Caki2 (cell line): ENCODE measurements around the gene PLXNA2. TPM values are rescaled to one million over a fixed set of nuclear protein-coding genes. Genes with fewer than 3 reads are reported as not detected.

ENCODE experiments used
- DNase-seq: peaks from one replicate; pipeline ENCODE4 v3.0.0-alpha.2; 2015; ENCODE audit warnings: low read depth
- in situ Hi-C: cut with HindIII; loops from 2 replicates; pipeline ENCODE4 v1.10.0; 2016; ENCODE audit warnings: low sequenced_read_pairs, low pct_unique_long_range_greater_than_20kb, mixed read lengths
- total RNA-seq: library from RNA; depleted of rRNA; stranded (reverse); fragments of >200 nt; shearing (Covaris generic); gene quantifications from 2 replicates; pipeline ENCODE4 v1.2.3, GENCODE V29; 2014; ENCODE audit warnings: low replicate concordance

Gene PLXNA2
- total RNA-seq, 1 experiment from 2014 or later, result 1.6 TPM

DNA sequence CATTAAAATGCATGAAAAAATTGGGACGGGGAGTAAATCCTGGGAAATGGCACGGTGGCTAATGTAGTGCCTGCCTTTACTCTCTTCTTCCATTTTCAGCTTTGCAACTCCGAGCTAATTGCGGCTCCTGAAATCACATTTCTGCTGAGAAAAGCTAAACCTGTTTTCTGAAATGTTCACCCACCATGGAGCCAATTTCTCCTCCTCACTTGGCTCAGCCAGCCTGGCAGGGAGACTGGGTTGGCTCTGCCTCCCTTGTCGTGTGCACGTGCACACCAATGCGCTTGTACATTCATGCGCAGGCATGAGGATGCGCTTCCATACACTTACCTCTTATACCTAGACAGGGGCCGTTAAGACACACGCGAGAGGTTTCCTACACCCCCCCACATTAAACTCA lies 165.4 kb downstream of the PLXNA2 start:
- DNase-seq, result no peak
- in situ Hi-C loops, result no loop called here

DNA sequence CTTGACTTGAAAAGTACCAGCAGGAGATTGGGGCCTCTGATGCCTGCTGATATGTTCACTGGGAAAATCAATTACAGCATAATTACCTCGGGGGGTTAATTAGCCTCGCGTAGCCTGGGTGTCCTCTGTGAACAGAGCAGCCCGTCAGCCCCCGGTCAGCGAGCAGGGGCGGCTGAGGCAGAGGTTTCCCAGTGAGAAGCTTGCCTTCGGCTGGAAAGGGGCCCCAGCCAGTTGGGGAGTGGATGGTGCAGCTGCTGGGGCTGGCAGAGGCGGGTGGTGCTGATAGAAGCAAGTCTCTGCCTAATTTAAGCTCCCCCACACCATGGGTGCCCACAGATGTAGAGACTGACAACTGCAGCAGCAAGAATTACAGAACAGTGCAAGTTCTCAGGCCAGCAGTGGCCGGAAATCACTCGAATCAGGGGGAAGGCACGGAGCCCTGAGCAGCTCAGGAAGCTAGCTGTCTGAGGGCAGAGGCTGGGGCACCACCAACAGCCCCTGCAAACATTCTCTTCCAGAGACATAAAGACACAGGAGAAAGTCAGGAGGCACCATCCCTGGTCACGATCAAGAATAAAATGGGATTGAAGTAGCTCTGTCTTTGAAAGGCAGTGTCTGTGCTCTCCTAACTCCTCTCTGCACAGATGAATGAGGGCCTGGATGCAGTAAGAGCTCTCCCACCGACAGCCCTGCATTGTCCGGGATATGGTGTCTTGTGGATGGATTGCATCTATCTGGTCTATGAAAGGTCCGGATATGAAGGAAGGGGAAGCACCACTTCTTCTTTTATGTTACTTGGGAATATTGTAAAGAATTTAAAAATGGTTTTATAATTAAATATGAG lies 166.7 kb downstream of the PLXNA2 start:
- no peak for DNase-seq
- in situ Hi-C loops, result no loop called here

DNA sequence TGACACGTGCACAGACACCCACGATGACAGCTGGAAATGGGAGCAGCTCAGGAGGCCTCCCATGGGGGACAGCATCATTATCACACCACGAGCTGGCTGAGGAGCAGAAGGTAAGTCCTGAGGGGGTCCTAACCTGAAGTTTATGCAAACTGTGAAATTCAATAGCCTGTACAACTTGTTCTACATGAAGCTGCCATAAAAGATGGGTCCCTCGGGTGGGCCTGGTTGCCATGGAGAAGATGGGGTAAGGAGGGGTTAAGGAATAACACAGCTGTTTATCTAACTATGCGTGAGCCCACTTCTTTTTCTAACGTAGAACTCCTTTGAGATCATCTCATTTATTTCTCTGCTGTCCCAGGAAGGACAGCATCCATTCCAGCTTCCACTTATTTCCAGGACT lies 169.8 kb downstream of the PLXNA2 start:
- in situ Hi-C loops, result no loop called here

DNA sequence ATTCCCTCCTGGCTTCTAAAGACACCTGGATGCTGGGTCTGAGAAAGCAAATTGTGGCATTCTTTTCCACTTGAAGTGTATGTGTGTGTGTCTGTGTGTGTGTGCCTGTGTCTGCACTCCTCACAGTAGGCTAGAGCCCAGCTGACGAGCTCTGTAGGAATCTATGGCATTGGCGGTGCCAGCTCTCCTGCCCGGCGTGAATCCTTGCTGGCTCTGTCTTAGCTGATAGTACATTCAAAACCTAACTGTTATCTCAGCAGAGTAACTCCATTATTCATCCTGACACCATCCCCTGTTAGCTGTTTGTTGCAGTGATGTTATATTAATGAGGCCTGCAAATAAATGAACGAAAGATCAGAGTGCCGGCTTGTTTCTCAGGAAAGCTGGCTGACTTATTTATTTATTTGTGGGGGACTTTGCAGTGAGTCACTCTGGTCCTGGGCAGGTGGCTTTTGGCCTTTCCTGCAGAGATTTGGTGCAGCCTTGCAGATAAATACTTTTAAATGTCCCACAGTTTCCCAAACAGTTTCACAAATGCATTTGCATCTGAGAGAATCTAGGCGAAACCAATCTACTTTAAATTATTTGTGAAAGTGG lies 172.7 kb downstream of the PLXNA2 start:
- no peak for DNase-seq
- in situ Hi-C loops, result no loop called here

More for the DNA sequence above, 169.8 kb downstream of the PLXNA2 start:
- DNase-seq, result no peak

DNA sequence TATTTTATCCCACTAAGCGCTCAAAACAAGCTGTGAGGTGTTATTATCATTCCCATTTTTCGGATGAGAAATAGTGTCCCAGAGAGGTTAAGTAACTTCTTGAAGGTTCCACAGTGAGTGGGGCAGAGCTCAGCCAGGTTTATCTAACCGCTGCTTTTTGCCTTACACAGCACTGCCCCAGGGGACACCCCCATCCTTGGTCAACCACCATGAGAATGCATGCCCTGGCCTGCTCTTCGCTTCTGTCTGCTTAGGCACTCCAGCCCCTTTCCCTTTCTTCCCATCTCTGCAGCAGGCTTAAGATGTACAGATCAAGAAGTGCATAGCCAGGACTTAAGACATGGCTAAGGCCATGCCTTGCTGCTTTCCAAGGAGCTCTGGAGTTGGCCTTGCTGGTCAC lies 174.3 kb downstream of the PLXNA2 start:
- DNase-seq, result no peak
- in situ Hi-C loops, result no loop called here

DNA sequence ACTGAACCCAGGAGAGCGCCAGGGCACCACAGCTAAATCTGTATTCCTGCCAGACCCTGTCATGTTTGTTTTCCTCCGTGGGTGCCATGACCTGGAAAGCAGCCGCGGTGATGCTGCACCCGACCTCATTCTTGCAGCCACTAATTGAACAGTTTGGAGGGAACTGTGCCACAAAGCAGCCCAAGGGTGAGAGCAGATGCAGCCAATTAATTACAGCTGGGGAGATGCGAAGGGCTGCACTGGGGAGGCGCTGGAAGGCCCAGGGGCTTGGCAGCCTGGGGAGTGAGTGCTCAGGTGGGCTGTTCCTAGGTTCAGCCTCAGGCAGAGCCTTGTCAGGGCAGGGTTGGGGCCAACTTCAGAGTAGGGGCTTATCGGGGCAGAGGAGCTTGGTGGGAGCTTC lies 174.9 kb downstream of the PLXNA2 start:
- no peak for DNase-seq
- in situ Hi-C loops, result no loop called here

DNA sequence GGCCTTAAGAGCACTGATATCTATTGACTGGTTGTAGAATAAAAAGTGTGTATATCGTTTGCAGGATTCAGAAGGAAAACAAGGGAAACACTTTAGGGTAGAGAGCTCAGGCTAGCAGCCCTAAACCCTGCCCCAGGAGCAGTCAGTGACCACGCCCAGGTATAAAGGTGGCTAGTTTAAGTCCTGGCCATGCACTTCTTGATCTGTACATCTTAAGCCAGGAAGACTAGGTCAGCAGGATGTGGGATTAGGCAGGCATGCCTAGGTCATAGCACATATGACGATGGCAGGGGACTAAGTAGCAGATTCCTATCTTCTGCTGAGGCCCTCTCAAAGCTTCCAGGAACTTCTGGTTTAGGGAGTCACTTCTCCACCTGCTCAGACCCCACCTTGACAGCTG lies 175.3 kb downstream of the PLXNA2 start:
- DNase-seq, result no peak
- in situ Hi-C loops, result no loop called here

DNA sequence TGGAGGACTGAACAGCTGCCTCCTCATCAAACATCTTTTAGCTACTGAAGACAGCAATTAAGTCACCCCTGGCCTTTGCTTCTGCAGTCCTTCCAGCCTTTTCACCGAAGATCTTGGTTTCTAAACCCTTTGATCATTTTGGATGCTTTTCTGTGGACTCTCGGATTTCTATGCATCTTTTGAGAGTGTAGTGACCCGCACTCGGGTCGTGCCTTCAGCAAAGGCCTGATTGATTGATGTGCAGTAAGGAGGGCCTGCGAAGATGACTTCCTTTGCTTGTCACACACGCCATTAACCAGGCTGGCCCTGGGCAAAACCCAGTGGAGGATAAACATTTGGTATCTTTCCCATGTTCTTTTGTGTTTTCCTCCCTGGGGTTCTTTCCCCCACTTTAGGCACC lies 175.8 kb downstream of the PLXNA2 start:
- in situ Hi-C loops, result no loop called here
- no peak for DNase-seq

DNA sequence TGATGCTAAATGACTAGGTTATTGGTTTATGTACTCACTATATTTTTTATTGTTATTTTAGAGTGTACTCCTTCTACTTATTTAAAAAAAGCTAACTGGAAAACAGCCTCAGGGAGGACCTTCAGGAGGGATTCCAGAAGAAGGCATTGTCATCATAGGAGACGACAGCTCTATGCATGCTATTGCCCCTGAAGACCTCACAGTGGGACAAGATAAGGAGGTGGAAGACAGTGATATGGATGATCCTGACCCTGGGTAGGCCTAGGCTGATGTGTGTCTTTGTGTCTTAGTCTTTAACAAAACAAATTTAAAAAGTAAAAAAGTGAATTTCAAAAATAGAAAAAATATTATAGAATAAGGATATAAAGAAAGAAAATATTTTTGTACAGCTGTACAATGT lies 177.6 kb downstream of the PLXNA2 start:
- in situ Hi-C loops, result no loop called here
- DNase-seq, result no peak

DNA sequence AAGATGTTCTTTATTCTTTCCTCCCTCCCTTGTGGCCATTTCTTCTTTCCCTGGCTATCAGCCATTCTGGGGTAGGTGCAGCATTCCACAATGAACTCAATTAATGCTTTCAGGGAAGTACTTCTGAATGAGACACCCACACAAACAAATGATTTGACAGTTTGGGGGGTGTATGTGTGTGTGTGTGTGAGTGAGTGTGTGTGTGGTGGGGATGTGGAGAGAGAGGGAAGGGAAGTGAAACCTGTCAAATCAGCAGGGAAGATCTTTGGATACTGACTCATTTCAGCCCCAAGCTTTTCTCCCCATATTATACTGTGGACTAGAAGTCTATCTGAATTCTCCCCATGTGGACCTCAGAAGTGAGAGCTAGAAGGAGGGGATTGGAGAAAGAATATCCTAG lies 178.3 kb downstream of the PLXNA2 start:
- in situ Hi-C loops, result no loop called here
- no peak for DNase-seq

DNA sequence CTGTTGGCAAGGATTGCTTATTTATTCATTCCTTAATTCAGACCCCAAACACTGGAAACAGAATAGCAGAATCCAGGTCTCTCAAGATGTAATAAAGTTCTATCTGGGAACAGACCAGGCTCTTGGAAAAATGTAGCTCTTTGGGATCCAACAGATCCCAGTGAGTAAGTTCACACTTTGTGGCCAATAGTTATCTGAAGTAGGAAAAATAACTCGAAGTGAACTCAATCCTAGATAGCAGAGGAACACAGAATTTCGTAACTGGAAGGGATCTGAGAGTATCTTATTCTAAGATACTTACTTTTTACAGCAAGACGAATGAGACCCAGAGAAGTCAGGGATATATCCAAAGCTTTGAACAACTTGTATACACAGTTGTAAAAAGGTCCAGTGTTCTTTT lies 182.6 kb downstream of the PLXNA2 start:
- in situ Hi-C loops, result no loop called here

DNA sequence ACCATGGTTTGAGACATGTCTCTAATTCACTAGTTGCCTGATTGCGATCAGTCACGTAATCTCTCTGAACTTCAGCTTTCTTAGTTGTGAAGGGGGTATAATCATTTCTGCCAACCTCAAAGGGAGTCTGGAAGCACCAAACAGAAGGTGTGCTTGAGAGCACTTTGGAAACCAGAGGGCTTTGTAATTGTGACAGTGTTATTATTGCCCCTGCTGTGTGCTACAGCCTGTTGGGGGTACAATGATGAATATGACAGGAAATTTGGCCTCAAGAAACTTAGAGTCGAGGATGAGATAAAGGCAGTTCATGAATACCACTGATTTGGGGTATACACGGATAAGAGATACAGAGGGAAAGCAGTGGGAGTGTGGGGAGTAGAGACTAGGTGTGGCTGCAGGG lies 183.1 kb downstream of the PLXNA2 start:
- in situ Hi-C loops, result no loop called here
- DNase-seq, result no peak

More for the DNA sequence above, 182.6 kb downstream of the PLXNA2 start:
- no peak for DNase-seq

DNA sequence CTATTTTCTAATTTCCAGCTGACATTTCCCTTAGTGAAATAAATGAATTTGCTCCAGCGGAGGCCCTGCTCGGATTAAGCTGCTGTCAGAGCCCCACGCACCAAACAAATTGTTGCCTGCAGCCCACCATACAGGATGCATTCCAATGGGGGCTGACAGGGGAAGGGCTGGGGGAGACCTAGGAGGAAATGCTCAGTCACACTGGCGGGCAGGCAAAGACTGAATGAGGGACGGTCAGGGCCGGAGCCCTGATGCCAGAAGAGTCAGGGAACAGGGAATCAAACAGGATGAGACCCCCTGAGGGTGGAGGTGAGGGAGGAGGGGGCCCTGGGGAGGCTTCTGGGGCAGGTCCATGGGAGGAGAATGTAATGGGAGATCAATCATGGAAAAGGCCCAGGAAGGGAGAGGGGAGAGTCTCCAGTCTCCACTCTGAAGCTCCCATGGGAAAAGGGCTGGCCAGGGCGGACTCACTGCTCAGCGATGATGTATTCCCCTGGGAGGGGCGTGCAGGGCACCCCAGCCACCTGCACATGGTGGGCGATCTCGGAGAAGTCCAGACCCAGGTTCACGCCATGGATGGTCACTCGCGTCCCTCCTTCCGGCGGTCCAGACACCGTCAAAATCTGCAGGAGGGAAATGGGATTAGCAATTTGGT lies 183.8 kb downstream of the PLXNA2 start:
- no peak for DNase-seq
- in situ Hi-C loops, result no loop called here

DNA sequence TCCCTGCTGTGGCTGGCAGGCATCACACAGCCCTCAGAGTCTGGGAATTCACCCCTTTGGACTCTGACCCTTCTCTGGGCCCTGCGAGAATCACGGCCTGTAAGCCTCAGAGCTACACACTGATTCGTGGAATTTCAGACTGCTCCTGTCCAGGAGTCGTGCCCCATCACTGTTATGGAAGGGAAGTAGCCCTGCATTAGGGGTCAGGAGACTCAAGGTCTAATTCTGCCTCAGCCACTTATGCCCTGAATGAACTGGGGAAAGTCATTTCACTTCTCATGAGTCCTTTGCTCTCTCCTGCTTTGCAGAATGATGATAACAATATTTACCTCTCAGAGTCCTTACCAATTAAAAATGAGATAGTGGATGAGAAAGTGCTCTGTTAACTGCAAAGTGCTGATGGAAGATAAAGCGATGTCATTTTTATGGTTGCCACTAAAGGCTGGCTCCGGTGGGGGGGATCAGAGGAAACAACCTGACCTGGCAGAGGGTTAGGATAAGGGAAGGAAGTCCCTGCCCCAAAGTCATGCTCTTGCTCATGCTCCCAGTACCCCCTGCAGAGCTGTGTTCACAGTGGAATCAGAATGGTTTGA lies 184.7 kb downstream of the PLXNA2 start:
- in situ Hi-C loops, result no loop called here
- DNase-seq, result no peak

DNA sequence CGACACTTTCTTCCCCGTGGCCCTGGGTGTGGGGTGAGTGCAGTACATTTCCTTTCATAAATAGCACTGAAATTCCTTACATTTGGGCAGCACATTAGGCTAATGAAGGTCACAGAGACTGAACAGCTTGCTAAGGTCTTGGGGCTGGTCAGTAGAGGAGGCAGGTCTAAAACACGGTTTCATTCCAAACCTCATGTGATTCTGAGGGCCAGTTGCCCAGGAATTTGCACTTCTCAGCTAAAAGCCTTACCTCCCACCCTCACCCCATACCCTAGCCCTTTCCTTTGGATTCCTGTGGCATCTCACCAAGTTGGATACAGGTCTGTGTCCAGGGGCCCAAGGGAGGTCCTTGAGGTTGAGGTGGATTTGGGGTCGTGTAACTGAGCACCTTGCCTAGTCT lies 185.4 kb downstream of the PLXNA2 start:
- DNase-seq, result no peak
- in situ Hi-C loops, result no loop called here

DNA sequence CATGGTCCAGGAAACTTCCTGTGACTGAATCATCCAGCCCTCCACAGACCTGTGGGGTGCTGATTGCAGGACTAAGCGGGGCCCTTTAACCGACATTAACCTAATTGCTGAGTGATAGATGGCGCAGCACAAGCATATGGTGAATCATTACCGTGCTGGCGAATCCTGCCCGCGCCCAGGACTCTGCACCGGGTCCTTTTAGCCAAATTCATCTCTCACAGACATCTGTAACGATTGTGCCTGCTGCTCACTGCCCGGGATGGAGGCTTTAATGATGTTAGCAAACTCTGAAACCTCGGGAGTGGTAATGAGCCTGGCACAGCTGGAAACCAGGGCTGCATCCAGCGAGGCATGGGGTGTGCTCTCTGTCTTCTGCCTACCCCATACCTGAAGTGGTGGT lies 185.9 kb downstream of the PLXNA2 start:
- no peak for DNase-seq

DNA sequence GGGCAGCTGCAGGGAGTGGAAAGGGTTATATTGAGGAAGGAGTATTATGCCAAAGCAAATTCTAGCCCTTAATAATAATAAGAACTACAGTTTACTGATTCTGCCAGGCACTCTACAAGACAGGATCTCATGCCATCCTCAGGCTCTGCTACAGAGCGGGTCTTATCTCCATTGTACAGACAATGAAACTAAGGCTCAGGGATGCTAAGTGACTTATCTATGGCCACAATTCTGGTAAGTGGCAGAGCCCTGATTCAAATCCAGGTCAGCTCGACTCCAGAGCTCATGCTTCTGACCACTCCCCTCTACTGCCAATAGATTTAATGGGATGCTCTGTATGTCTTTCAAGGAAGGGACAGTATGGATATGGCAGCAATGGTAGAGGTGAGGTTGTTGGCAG lies 187.1 kb downstream of the PLXNA2 start:
- DNase-seq, result no peak
- in situ Hi-C loops, result no loop called here

More for the DNA sequence above, 185.9 kb downstream of the PLXNA2 start:
- in situ Hi-C loops, result no loop called here

DNA sequence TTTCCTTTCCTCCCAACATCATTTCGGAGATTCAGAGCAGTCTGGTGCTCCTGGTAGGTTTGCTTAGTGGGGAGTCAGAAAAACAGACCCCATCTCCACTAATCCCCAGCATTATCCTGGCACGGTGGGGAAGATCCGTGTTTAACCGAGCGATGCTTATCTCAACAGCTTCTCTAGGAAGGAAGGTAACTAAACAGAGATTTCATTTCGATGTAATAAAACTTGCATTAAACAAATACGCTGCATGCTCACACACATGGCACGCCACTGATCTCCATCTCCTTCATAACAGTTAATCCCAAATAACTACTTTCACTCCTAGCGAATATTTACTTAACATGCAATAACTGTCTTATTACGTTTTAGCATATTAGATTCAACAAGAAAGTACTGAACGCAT lies 188.6 kb downstream of the PLXNA2 start:
- DNase-seq, result no peak
- in situ Hi-C loops, result no loop called here

DNA sequence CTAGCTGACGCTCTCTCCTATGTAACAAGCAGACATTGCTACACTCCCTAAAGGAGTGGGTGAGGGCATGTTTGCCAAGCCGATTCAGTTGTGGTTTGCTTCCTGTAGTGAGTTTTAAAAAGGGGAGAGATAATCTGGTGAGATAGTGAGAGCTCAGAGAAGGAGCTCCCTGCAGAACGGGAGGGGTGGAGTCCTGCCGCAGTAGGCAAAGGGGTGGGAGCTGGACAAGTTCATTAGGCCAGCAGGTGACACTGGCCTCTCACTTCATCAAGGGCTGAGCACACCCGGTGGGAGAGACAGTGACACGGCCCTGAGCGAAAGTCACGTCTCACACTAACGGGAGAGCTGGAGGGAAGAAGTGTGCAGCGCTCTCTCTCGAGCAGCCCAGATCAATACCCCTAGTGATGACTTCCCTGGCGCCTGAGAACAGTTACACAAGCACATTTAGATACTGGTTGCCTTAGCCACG lies 189.2 kb downstream of the PLXNA2 start:
- DNase-seq, result no peak
- in situ Hi-C loops, result no loop called here
